Hematopoietic multipotent progenitor cell treated with erythropoietin and hydrocortisone succinate and interleukin-3 and kit ligand, for 17 days (in vitro differentiated cells): ENCODE measurements around the gene TGM4.

Source experiments
- DNase-seq: peaks from one replicate; pipeline ENCODE4 v3.0.0-alpha.2; 2015; ENCODE audit warnings: low spot score

TGM4 gene

DNA sequence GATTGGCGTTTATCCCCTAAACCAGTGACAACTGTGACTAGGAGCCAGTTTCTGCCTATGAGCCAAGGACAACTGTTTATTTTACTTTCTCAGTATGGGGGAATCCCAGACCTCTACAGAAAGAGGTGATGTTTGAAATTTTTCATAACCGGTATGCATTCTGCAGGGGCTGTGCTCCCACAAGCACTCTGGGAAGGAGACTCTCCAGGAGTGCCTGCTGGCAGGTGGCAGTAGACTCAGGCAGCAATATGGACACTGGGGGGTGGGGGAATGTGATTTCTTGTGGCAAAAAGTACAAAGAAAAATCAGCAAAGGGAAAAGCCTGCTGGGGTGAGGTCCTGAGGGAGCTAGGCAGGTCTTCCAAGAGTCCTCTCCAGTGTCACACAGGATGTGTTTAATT, 5.9 kb downstream of the TGM4 start:
- DNase-seq: no peak

DNA sequence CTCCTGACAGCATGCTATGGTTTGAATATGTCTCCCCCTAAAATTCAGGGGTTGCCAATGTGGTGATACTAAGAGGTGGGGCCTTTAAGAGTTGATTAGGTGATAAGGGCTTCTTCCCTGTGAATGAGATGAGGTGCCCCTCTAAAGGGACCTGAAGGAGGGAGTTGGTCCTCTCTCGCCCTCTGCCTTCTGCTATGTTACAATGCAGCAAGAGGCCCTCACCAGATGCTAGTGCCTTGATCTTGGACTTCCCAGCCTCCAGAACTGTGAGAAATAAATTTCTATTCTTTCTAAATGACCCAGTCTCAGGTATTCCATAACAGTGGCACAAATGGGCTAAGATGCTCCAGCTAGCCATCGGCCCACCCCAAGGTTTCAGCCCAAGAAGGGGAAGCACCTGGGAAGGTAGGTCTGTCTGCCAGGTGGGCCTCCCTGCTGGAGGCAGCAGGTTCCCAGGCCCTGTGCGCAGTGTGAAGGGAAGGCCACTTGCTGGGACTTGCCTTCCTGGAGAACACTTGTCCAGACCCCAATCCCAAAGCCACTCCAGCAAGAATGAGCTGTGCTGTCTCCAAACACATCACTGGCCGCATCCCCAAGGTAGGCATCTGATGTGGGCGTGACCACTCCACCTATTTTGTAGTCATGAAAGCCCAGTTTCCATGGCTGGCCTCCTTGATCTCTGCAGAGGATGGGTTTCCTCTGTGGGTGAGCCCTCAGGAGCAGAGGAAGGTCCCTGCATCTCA, 9.0 kb downstream of the TGM4 start:
- DNase-seq: no peak

DNA sequence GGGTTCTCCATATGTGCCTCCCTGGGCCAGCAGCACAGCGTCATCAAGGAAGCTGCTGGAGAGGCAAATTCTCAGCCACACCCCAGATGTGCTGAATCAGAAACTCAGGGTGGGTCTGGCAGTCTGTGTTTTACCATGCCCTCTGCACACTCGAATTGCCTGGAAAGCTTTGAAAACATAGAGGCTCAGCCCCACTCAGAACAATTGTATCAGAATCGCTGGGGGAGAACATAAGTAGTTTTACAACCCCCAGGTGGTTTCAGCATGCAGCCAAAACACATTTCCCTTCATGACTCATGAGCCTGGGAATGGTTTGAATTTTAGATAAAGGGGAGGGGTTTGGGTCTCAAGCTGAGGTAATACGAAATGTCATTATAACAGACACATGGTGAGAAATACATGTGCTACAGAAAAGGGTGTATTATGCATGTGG, 9.6 kb downstream of the TGM4 start:
- DNase-seq: no peak

- DNase-seq: no peak
Observed at GRCh38 chr3:44885618-44886017, 11.2 kb downstream of the TGM4 start.

GRCh38 chr3:44886561-44886960, 12.2 kb downstream of the TGM4 start:
- DNase-seq: no peak

DNA sequence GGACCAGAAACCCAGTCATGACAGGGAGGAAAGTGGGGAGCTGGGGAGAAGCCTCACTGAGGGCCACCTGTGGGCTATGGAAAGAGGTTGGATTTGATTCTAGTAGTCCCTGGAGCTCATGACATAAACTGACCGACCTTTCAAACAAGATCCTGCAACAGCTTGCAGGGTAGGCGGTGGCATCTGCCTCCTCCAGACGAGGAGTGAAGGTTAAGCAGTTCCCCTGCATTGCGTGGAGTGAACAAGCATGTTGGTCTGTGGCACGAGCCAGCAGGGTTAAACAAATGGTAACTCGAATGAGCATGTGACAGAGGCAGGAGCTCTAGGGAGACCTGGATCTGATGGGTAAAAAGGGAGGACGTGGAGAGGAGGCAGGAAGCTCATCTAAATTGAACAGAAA, 12.7 kb downstream of the TGM4 start:
- DNase-seq: no peak

DNA sequence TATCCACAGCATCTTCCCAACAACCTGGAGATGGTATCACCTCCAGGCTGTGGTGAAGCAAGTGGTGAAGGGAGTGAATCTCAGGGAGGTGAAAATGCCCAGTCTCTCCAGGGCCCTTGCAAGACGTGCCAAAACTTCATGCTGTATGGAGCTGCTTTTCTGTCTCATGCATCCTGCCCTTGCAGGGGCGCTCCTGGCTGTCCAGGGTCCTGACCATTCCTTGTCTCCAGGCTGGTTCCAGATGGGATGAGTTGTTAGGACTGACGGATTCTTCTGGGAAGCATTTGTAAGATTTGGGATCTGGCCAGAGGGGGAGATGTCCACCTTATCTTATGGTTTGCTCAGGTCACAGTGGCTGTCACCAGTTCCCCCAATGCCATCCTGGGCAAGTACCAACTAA, 15.8 kb downstream of the TGM4 start:
- DNase-seq: no peak

DNA sequence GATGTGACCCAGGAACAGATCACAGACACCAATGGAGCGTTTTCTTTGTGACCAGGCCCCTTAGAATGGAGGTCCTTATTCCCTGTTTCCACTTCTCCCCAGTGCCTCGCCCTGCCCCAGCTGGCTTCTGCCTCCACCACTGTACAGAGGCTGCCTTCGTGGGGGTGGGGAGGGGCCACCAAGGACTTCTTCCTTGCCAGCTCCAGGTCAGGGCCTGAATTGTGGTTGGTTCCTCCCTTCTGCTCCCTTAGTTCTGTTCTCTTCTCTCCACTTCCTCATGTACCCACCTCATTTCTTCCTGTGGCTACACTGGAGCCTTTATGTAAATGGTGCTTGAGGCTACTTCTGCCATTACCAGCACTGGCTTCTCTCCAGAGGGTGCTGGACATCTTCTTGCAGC, 16.4 kb downstream of the TGM4 start:
- no peak for DNase-seq

- no peak for DNase-seq
Observed at GRCh38 chr3:44892689-44893088, 18.3 kb downstream of the TGM4 start.

DNA sequence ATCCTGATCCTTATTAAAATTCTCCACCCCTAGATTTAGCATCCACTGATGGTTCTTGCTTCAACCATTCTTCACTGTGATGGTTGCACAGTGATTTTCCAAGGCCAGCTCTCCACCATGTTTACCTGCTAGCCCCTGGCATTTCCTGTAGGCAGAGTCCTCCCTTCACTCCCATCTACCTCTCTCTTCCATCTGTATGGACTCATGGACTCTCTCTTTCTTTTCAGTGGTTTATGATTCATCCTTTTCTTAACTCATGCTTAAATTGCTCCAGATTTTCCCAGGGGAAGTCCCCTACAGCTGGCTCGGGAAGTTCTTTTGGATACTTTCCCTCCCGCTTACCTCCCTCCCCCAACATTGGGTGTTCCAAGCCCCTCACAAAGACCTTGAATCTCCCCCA, 18.7 kb downstream of the TGM4 start:
- DNase-seq: no peak

DNA sequence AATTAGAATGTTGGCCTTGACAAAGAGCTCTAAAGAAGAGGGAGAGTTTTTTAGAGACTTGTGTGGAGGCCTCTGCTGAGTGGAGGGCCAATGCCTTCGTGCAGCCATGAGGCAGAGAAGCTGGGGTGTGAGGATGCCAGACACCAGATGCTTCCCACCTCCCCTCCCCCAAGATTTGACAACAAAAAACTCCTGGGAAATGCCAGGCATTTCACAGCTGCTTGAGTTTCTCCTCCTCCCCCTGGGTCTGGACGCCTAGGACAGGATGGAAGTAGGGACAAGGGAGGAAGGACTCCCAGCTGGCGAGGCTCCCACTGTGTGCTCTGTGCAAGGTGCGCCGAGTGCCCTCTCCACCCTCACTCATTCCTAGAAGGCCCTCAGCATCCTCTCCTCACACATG, 20.1 kb downstream of the TGM4 start:
- DNase-seq: no peak

GRCh38 chr3:44896440-44896839, 22.0 kb downstream of the TGM4 start:
- no peak for DNase-seq

DNA sequence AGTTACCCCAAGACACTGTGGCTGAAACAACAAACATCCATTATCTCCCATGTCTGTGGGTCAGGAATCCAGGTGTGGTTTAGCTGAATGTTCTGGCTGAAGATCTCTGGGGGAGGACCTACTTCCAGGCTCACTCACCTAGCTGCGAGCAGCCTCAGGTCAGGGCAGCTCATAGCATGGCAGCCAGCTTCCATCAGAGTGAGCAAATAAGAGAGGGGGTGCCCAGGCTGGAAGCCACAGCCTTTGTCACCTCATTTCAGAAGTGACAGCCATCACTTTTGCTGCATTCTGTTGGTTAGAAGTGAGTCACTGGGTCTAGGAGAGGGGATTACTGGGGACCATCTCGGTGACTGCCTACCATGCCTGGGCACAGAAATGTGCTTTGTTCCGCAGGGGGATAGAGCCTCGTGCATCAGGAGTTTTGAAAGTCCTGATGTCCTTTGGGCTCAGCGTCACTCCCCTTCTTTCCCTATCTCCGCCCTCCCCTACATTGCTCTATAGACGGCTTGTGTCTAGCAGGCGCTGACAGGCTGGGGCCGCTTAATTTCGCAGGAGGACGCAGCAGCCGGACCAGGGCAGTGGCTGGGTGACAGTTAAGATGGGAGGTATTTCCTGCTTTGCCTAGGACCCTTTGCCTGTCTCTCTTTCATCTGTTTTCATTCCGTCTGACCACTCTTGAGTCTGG, 25.4 kb downstream of the TGM4 start:
- DNase-seq: no peak

GRCh38 chr3:44902628-44903027, 28.2 kb downstream of the TGM4 start:
- DNase-seq: no peak

- DNase-seq: no peak
Observed at GRCh38 chr3:44903314-44903713, 28.9 kb downstream of the TGM4 start.

GRCh38 chr3:44903751-44904150, 29.3 kb downstream of the TGM4 start:
- DNase-seq: no peak

GRCh38 chr3:44905446-44906157, 31.2 kb downstream of the TGM4 start:
- DNase-seq: no peak

- DNase-seq: no peak
Observed at GRCh38 chr3:44906997-44907396, 32.6 kb downstream of the TGM4 start.

DNA sequence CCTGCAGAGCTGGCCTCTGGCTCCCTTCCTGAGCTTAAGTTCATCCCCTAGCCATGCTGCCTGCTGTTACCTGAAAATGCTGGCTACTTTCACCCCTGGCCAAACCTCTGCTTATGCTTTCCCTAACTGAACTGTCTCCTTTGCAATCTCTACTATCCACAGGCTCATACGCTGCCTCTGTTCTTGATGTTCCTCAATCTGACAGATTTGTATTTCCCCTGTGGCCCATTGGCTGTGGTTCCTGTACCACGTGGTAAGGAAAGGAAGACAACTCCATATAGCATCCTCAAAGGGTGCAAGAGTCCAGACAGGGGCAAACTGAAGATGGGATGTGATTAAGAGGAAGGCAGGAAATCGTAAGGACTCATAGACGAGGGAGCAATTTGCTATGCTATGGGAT, 33.2 kb downstream of the TGM4 start:
- no peak for DNase-seq

- no peak for DNase-seq
Observed at GRCh38 chr3:44909063-44909462, 34.7 kb downstream of the TGM4 start.

DNA sequence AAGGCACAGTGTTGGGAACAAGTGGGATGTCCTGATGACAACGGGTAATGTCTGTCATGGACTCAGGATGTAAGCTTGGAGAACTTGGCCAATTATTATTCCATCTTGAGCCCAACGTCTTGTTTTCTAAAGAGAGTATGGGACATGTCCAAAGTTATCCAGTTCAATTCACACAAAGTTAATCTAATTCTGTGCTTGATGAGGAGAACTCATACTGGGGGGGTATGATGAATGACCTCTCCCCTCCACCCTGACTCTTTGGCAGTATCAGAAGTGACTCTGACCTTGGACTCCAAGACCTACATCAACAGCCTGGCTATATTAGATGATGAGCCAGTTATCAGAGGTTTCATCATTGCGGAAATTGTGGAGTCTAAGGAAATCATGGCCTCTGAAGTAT, 36.3 kb downstream of the TGM4 start:
- DNase-seq: no peak

DNA sequence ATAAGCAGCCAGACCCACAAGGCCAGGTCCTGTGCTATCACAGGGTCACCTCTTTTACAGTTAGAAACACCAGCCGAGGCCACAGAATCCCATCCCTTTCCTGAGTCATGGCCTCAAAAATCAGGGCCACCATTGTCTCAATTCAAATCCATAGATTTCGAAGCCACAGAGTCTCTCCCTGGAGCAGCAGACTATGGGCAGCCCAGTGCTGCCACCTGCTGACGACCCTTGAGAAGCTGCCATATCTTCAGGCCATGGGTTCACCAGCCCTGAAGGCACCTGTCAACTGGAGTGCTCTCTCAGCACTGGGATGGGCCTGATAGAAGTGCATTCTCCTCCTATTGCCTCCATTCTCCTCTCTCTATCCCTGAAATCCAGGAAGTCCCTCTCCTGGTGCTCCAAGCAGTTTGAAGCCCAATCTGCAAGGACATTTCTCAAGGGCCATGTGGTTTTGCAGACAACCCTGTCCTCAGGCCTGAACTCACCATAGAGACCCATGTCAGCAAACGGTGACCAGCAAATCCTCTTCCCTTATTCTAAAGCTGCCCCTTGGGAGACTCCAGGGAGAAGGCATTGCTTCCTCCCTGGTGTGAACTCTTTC, 39.6 kb downstream of the TGM4 start:
- DNase-seq: peak; percentile 72

DNA sequence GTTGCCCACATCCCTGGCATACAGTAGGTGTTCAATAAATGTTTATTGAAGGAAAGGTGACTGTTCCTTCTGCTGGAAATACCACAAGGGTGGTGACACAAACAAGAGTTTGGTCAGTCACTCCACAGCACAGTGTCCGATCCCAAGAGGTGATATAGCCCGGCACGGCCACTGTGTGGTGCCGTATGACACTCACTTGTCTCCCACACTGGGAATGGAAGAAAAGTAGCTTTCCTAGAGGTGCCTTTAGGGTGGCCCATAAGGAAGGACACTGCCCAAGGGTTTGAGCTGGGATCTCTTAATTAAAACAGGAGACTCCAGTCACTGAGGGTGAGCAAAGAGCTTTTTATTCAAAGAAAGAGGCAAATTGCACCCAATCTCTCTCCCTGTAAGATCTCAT, 40.5 kb downstream of the TGM4 start:
- peak; percentile 10 for DNase-seq
